ENCODE measurements around the gene POMZP3.
"Not testable (repeated sequence)": the region's sequence is repeated elsewhere in the genome, so short reads cannot be mapped to it uniquely, and the experiment has no call there.

DNA sequence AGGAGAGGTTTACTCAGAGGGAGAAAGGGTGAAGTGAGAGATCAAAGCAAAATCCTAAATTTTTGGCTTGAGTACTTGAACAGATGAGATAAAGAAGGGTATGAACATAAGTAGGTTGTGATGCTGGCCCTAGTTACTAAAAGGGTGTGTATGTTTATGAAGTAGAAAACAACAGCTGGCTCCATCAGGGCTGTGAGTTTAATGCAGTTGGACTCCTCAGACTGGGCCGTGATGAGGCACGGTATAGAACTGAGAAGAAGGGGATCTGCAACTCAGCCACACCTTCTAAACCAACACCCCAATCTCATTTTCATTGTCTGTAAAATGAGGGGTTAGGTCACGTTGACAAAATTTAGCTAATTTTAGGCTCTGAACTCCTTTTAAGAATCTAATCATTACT is 54.8 kb downstream of the POMZP3 start:
- TF ChIP-seq, protein P1, sequence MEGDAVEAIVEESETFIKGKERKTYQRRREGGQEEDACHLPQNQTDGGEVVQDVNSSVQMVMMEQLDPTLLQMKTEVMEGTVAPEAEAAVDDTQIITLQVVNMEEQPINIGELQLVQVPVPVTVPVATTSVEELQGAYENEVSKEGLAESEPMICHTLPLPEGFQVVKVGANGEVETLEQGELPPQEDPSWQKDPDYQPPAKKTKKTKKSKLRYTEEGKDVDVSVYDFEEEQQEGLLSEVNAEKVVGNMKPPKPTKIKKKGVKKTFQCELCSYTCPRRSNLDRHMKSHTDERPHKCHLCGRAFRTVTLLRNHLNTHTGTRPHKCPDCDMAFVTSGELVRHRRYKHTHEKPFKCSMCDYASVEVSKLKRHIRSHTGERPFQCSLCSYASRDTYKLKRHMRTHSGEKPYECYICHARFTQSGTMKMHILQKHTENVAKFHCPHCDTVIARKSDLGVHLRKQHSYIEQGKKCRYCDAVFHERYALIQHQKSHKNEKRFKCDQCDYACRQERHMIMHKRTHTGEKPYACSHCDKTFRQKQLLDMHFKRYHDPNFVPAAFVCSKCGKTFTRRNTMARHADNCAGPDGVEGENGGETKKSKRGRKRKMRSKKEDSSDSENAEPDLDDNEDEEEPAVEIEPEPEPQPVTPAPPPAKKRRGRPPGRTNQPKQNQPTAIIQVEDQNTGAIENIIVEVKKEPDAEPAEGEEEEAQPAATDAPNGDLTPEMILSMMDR (IDR thresholded peaks at IDR 0.05; ENCODE audit: insufficient read depth, low read length, poor library complexity, severe bottlenecking) = not testable (repeated sequence)
- TF ChIP-seq EZH2phosphoT487 (conservative IDR thresholded peaks at IDR 0.05; ENCODE audit: low read length) = not testable (repeated sequence)

Data from SU-DHL-6 (cell line).